Stomach (tissue), 9 donors: ENCODE results near the gene UBB. TPM values are rescaled to one million over a fixed set of nuclear protein-coding genes. Genes with fewer than 3 reads are reported as not detected.

Experiments
- DNase-seq, 2 donors: peaks; one replicate each; pipeline versions ENCODE4 v3.0.0 to v3.0.0-alpha.2; 2013 to 2019
- H3K27ac ChIP-seq, 5 donors: fragments of 200-600 bp in 4 of 5; sonication (generic) in 4 of 5; one replicate each; pipeline ENCODE4 v1.5.1; 2013 to 2019; ENCODE audit warnings: mild to moderate bottlenecking in 1 of 5, moderate library complexity in 1 of 5
- H3K27me3 ChIP-seq, 3 donors: fragments of 200-600 bp; sonication (generic); one replicate each; pipeline ENCODE4 v1.5.1; 2017 to 2019; ENCODE audit warnings: mixed run types in 1 of 3
- H3K36me3 ChIP-seq, 4 donors: fragments of 200-600 bp; sonication (generic); 1 replicate in 3 of 4; 2 replicates in 1 of 4; pipeline ENCODE4 v1.5.1; 2016 to 2019
- H3K4me1 ChIP-seq, 4 donors: fragments of 200-600 bp; sonication (generic); one replicate each; pipeline ENCODE4 v1.5.1; 2016 to 2019
- H3K4me3 ChIP-seq, 4 donors: fragments of 200-600 bp; sonication (generic) in 3 of 4; one replicate each; pipeline ENCODE4 v1.5.1; 2016 to 2019; ENCODE audit warnings: mild to moderate bottlenecking in 1 of 4
- H3K9me3 ChIP-seq, 4 donors: fragments of 200-600 bp; sonication (generic); one replicate each; pipeline ENCODE4 v1.5.1; 2016 to 2019
- EP300 ChIP-seq: sonication (generic); formaldehyde crosslinking; IDR thresholded peaks from one replicate; pipeline ENCODE4 v1.6.1; 2017; ENCODE audit warnings: antibody characterized with exemption
- POLR2A ChIP-seq, 4 donors: fragments of 450-650 bp; IDR thresholded peaks; one replicate each; pipeline ENCODE4 v1.6.1; 2016; ENCODE audit warnings: antibody characterized with exemption in 4 of 4, control low read depth in 2 of 4, mild to moderate bottlenecking in 1 of 4, moderate library complexity in 1 of 4
- POLR2AphosphoS5 ChIP-seq, 3 donors: sonication (generic); formaldehyde crosslinking; IDR thresholded peaks; one replicate each; pipeline ENCODE4 v1.6.1; 2016; ENCODE audit warnings: antibody characterized with exemption in 3 of 3
- WGBS, 5 donors: extraction: QIAGEN DNeasy Blood & Tissue Kit in 3 of 5; methylation state at CpG; one replicate each; pipeline versions ENCODE4 v1.1.5 to v1.1.7; 2013 to 2018; 5-methylcytosine and 5-hydroxymethylcytosine counted together
- intact Hi-C: fragments of 100-400 bp; cut with DNase I; formaldehyde crosslinking; loops from one replicate; pipeline ENCODE4 v1.15.1; 2023; ENCODE audit warnings: low total_unique reads
- polyA plus RNA-seq, 3 donors: library from polyadenylated mRNA; stranded (reverse); fragments of 200-250 nt; gene quantifications; one replicate each; pipeline ENCODE4 v1.2.3, GENCODE V29; 2013
- total RNA-seq, 5 donors: library from RNA; depleted of rRNA; stranded (reverse); fragments of >200 nt; gene quantifications; one replicate each; pipeline versions ENCODE4 v1.1.0 to v1.2.3, GENCODE V29; 2014 to 2016
- TF ChIP-seq, protein P1 (sequence below), 7 experiments: fragments of 450-650 bp in 4 of 7; fragments of 200-600 bp in 3 of 7; sonication (generic) in 3 of 7; IDR thresholded peaks; one replicate each; pipeline ENCODE4 v1.5.1; 2016 to 2019; ENCODE audit warnings: antibody characterized with exemption in 7 of 7, control low read depth in 2 of 7, mild to moderate bottlenecking in 1 of 7
- donor health status: healthy with polysubstance abuse.
- donor health status: Bipolar disorder and iron deficiency.
- donor health status: healthy.

Gene UBB
- total and polyA plus RNA-seq, 8 donors: 621 to 2,679 (median 919) TPM

DNA sequence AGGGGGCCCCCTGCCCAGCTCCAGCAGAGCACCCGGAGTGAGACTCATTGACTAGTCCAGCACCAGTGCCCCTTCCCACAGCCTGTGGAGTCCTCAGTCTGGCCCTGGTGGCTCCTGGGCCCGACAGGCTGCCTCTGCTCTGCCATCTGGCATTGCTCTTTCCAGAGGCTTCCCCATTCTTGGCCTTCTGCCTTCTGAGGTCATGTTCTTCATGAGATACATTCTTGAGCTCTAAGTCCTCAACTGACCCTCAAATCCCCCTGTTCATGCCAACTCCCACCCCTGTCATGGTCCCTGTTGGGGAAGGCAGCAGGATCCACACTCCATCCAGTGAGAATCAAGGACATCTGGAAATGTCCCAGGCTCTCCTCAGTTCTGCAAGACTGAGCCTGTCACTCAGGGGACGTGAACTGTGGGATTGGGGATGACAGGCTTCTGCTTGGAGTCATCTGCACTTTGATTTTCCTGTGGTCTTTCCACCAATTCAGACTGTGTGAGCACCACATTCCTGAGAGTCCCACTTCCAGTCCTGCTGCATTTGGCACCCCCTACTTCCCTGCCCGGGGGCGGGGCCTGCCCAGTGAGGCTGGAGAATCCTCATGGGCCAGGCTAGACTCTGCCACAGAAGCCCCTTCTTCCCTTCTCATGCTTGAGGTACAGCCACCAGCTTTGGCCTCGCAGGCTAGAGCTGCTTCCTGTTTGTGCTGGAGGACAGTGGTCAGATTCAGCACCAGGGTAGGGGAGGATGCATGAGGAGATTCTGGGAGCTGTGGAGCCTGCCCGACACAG is 37.2 kb downstream of the UBB start:
- H3K4me1 ChIP-seq: peaks cover 18 to 57% (median 51%) of the 10 kb centered on the region in 4 donors
- peaks cover 9 to 23% (median 16%) of the 10 kb centered on the region in 4 donors for H3K36me3 ChIP-seq
- H3K4me3 ChIP-seq: no peak overlapping the region
- H3K27me3 ChIP-seq: no peaks in the 10 kb centered on the region
- peak overlapping the region; percentile 20 to 93 (median 83) for H3K27ac ChIP-seq
- WGBS, 5 donors: 77 to 79% (median 78%) methylated on average over 4 to 7 of the region's 7 CpGs
- intact Hi-C loops: no loop called here
- no peaks in the 10 kb centered on the region for H3K9me3 ChIP-seq
- DNase-seq: no peak
- TF ChIP-seq POLR2AphosphoS5 (IDR thresholded peaks at IDR 0.05) (no peak), EP300 (no peak), POLR2A (IDR thresholded peaks at IDR 0.05) (no peak)
- TF ChIP-seq, protein P1, sequence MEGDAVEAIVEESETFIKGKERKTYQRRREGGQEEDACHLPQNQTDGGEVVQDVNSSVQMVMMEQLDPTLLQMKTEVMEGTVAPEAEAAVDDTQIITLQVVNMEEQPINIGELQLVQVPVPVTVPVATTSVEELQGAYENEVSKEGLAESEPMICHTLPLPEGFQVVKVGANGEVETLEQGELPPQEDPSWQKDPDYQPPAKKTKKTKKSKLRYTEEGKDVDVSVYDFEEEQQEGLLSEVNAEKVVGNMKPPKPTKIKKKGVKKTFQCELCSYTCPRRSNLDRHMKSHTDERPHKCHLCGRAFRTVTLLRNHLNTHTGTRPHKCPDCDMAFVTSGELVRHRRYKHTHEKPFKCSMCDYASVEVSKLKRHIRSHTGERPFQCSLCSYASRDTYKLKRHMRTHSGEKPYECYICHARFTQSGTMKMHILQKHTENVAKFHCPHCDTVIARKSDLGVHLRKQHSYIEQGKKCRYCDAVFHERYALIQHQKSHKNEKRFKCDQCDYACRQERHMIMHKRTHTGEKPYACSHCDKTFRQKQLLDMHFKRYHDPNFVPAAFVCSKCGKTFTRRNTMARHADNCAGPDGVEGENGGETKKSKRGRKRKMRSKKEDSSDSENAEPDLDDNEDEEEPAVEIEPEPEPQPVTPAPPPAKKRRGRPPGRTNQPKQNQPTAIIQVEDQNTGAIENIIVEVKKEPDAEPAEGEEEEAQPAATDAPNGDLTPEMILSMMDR (IDR thresholded peaks at IDR 0.05): no peak

GRCh38 chr17:16418685-16419068 is 37.8 kb downstream of the UBB start:
- DNase-seq: no peak
- Histone ChIP-seq H3K4me3 (no peak overlapping the region), H3K27ac (peak overlapping the region; percentile 20 to 93 (median 83)), H3K4me1 (peaks cover 18 to 57% (median 51%) of the 10 kb centered on the region in 4 donors), H3K9me3 (no peaks in the 10 kb centered on the region), H3K36me3 (peaks cover 9 to 28% (median 22%) of the 10 kb centered on the region in 4 donors), H3K27me3 (no peaks in the 10 kb centered on the region)
- TF ChIP-seq POLR2A (IDR thresholded peaks at IDR 0.05): no peak
- TF ChIP-seq EP300: no peak
- no peak for TF ChIP-seq POLR2AphosphoS5 (IDR thresholded peaks at IDR 0.05)
- TF ChIP-seq, protein P1 (IDR thresholded peaks at IDR 0.05): no peak
- intact Hi-C loops: no loop called here
- 43 to 89% (median 50%) methylated on average over 2 of the region's 2 CpGs for WGBS, 5 donors

GRCh38 chr17:16419074-16419928 is 38.4 kb downstream of the UBB start:
- intact Hi-C loops: no loop called here
- peak overlapping the region; percentile 47 to 93 (median 83) for H3K27ac ChIP-seq
- WGBS, 5 donors: 44 to 62% (median 60%) methylated on average over 8 of the region's 8 CpGs
- no peaks in the 10 kb centered on the region for H3K27me3 ChIP-seq
- peak in 1 of 2 donors; percentile 68 for DNase-seq
- H3K4me1 ChIP-seq: peaks cover 18 to 57% (median 51%) of the 10 kb centered on the region in 4 donors
- H3K9me3 ChIP-seq: no peaks in the 10 kb centered on the region
- H3K36me3 ChIP-seq: peaks cover 9 to 35% (median 26%) of the 10 kb centered on the region in 4 donors
- no peak overlapping the region for H3K4me3 ChIP-seq
- TF ChIP-seq EP300 (no peak), POLR2A (IDR thresholded peaks at IDR 0.05) (no peak), POLR2AphosphoS5 (IDR thresholded peaks at IDR 0.05) (peak in 1 of 3 donors; percentile 64)
- TF ChIP-seq, protein P1 (IDR thresholded peaks at IDR 0.05): no peak

GRCh38 chr17:16419929-16420271 is 39.0 kb downstream of the UBB start:
- intact Hi-C loops: no loop called here
- Histone ChIP-seq H3K4me3 (no peak overlapping the region), H3K27me3 (no peaks in the 10 kb centered on the region), H3K4me1 (peaks cover 18 to 55% (median 50%) of the 10 kb centered on the region in 4 donors), H3K9me3 (no peaks in the 10 kb centered on the region), H3K27ac (peak overlapping the region; percentile 47 to 93 (median 83)), H3K36me3 (peaks cover 9 to 36% (median 26%) of the 10 kb centered on the region in 4 donors)
- WGBS, 5 donors: 55 to 86% (median 73%) methylated on average over 10 of the region's 10 CpGs
- DNase-seq: no peak
- TF ChIP-seq, protein P1 (IDR thresholded peaks at IDR 0.05): no peak
- TF ChIP-seq POLR2A (IDR thresholded peaks at IDR 0.05) (no peak), POLR2AphosphoS5 (IDR thresholded peaks at IDR 0.05) (no peak), EP300 (no peak)
